HG03460 (cell line): ENCODE data around the gene CES3.
A peak's percentile ranks its signal among the peaks of the same experiment; 100 is the strongest.

Experiments used
- ATAC-seq: cut with Tn5 transposase; IDR thresholded peaks from one replicate; pipeline ENCODE4 v1.9.1; 2021; ENCODE audit not compliant: unreplicated experiment

CES3 gene

GRCh38 chr16:67000384-67001351 is 39.6 kb downstream of the CES3 start:
- no peak for ATAC-seq

- no peak for ATAC-seq
These were observed 40.7 kb downstream of the CES3 start for GRCh38 chr16:67001726-67002125.

- no peak for ATAC-seq
These were observed 46.0 kb downstream of the CES3 start for GRCh38 chr16:67006930-67007658.

- ATAC-seq, result no peak
These were observed 48.1 kb downstream of the CES3 start for GRCh38 chr16:67009158-67009557.

- ATAC-seq, result no peak
These were observed 50.2 kb downstream of the CES3 start for GRCh38 chr16:67011274-67011673.

GRCh38 chr16:67013233-67013822 is 52.3 kb downstream of the CES3 start:
- no peak for ATAC-seq

- no peak for ATAC-seq
These were observed 53.0 kb downstream of the CES3 start for GRCh38 chr16:67013823-67014633.

GRCh38 chr16:67014634-67015312 is 53.7 kb downstream of the CES3 start:
- no peak for ATAC-seq

- ATAC-seq, result no peak
These were observed 54.3 kb downstream of the CES3 start for GRCh38 chr16:67015313-67015731.

- no peak for ATAC-seq
These were observed 55.1 kb downstream of the CES3 start for GRCh38 chr16:67016143-67016542.

GRCh38 chr16:67016681-67017420 is 55.8 kb downstream of the CES3 start:
- no peak for ATAC-seq

GRCh38 chr16:67017421-67017750 is 56.3 kb downstream of the CES3 start:
- ATAC-seq, result no peak

GRCh38 chr16:67017810-67018488 is 56.9 kb downstream of the CES3 start:
- ATAC-seq, result peak; percentile 79

- ATAC-seq, result no peak
These were observed 58.1 kb downstream of the CES3 start for GRCh38 chr16:67019171-67019570.

GRCh38 chr16:67021321-67021720 is 60.3 kb downstream of the CES3 start:
- ATAC-seq, result no peak

GRCh38 chr16:67022531-67023214 is 61.6 kb downstream of the CES3 start:
- ATAC-seq, result no peak

GRCh38 chr16:67023689-67024088 is 62.6 kb downstream of the CES3 start:
- ATAC-seq, result no peak
